Osteoblast (primary cell): ENCODE measurements around the gene TMEM94. TPM values are rescaled to one million over a fixed set of nuclear protein-coding genes. Genes with fewer than 3 reads are reported as not detected.

Experiments
- DNase-seq: peaks from one replicate; pipeline ENCODE4 v3.0.0; 2011; ENCODE audit warnings: low spot score, mixed read lengths; ENCODE audit not compliant: insufficient read length; ENCODE audit errors: missing footprints
- H2AFZ ChIP-seq: 2 replicates; pipeline ENCODE4 v1.6.0; 2011; ENCODE audit warnings: mild to moderate bottlenecking, low read length
- H3K27ac ChIP-seq: 2 replicates; pipeline ENCODE4 v1.5.1; 2011; ENCODE audit warnings: mild to moderate bottlenecking, low read depth, low read length, moderate library complexity
- H3K27me3 ChIP-seq: 2 replicates; pipeline ENCODE4 v1.6.0; 2012; ENCODE audit warnings: mild to moderate bottlenecking, control low read depth, inconsistent platforms, low read length, moderate library complexity; ENCODE audit not compliant: insufficient read depth
- H3K36me3 ChIP-seq: 2 replicates; pipeline ENCODE4 v1.5.1; 2011; ENCODE audit warnings: mild to moderate bottlenecking, low read length, control low read depth, moderate library complexity; ENCODE audit not compliant: insufficient read depth
- H3K4me1 ChIP-seq: 2 replicates; pipeline ENCODE4 v1.5.1; 2011; ENCODE audit warnings: mild to moderate bottlenecking, low read length, control low read depth, moderate library complexity; ENCODE audit not compliant: insufficient read depth
- H3K4me2 ChIP-seq: 2 replicates; pipeline ENCODE4 v1.6.0; 2011; ENCODE audit warnings: mild to moderate bottlenecking, low read length; ENCODE audit not compliant: insufficient read depth
- H3K4me3 ChIP-seq: fragments of 200-600 bp; sonication (generic); 3 replicates; pipeline ENCODE4 v1.5.1; 2012; ENCODE audit warnings: mild to moderate bottlenecking, low read length, inconsistent platforms; ENCODE audit not compliant: insufficient read depth
- H3K79me2 ChIP-seq: 2 replicates; pipeline ENCODE4 v1.6.0; 2012; ENCODE audit warnings: mild to moderate bottlenecking, low read length, control low read depth, inconsistent platforms; ENCODE audit not compliant: insufficient read depth
- H3K9me3 ChIP-seq: 2 replicates; pipeline ENCODE4 v1.5.1; 2011; ENCODE audit warnings: low read depth, low read length, control low read depth
- H4K20me1 ChIP-seq: 2 replicates; pipeline ENCODE4 v1.6.0; 2012; ENCODE audit warnings: mild to moderate bottlenecking, low read length, control low read depth; ENCODE audit not compliant: insufficient read depth
- CTCF ChIP-seq: IDR thresholded peaks from 2 replicates; pipeline ENCODE4 v1.5.1; 2011; ENCODE audit warnings: mild to moderate bottlenecking, low read depth, low read length, moderate library complexity; ENCODE audit errors: extremely low read depth
- total RNA-seq: library from RNA; depleted of rRNA; stranded (reverse); fragments of >200 nt; gene quantifications from 2 replicates; pipeline ENCODE4 v1.2.3, GENCODE V29; 2012

TMEM94 gene
- total RNA-seq, 1 donor: 38.0 TPM

- no peaks in the 10 kb centered on the region for H3K36me3 ChIP-seq
- H4K20me1 ChIP-seq: peaks cover 20% of the 10 kb centered on the region
- no peak overlapping the region for H2AFZ ChIP-seq
- no peak overlapping the region for H3K27ac ChIP-seq
- H3K4me3 ChIP-seq: no peak overlapping the region
- no peak overlapping the region for H3K4me2 ChIP-seq
- peaks cover 4% of the 10 kb centered on the region for H3K4me1 ChIP-seq
- peaks cover 5% of the 10 kb centered on the region for H3K79me2 ChIP-seq
- no peaks in the 10 kb centered on the region for H3K27me3 ChIP-seq
- peak; percentile 66 for DNase-seq
- no peaks in the 10 kb centered on the region for H3K9me3 ChIP-seq
- TF ChIP-seq CTCF: no peak
These were observed 22.1 kb downstream of the TMEM94 start for GRCh38 chr17:75478508-75478907.

GRCh38 chr17:75480281-75480680, 23.8 kb downstream of the TMEM94 start:
- peak; percentile 47 for DNase-seq
- no peak overlapping the region for H3K27ac ChIP-seq
- peaks cover 16% of the 10 kb centered on the region for H4K20me1 ChIP-seq
- no peaks in the 10 kb centered on the region for H3K36me3 ChIP-seq
- peaks cover 8% of the 10 kb centered on the region for H3K79me2 ChIP-seq
- H3K4me2 ChIP-seq: no peak overlapping the region
- peaks cover 4% of the 10 kb centered on the region for H3K4me1 ChIP-seq
- no peak for TF ChIP-seq CTCF
- H3K9me3 ChIP-seq: no peaks in the 10 kb centered on the region
- H2AFZ ChIP-seq: no peak overlapping the region
- H3K4me3 ChIP-seq: no peak overlapping the region
- no peaks in the 10 kb centered on the region for H3K27me3 ChIP-seq

DNA sequence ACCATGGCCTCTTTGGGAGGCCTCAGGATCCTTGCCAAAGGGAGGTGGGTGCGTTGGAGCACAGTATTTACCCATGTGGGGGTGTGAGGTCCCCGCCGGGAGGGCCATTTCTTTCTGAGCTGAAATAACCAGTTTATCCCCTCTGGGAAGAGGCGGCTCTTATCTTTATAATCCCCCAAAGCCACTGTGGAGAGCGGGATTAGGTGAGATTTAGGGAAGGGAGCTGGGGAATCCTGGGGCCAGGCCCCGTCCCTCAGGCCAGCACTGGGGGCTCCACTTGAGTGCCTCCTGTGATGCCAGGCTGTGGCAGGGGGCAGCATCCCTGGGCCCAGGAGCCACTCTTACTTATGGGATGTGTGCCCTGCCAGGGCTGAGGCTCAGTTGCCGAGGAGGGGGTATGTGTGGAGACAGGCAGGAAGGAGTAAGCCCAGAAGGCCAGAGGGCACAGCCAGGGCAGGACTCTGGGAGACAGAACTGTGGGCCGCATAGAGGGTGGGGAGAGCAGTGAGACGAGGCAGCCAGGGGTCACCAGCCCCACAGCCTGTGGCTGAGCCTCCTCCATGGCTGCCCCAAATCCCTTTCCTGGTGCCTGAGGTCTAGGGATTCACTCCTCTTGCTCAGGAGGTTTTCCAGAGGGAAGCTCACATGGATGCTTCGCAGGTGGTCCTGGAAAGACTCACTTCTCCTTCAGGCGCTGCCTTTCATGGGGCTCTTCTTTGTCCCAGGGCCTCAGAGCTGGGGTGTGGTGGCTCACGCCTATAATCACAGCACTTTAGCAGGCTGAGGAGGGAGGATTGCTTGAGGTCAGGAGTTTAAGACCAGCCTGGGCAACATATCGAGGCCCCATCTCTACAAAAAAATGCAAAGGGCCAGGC, 25.0 kb downstream of the TMEM94 start:
- no peak overlapping the region for H2AFZ ChIP-seq
- peaks cover 9% of the 10 kb centered on the region for H4K20me1 ChIP-seq
- H3K79me2 ChIP-seq: peaks cover 8% of the 10 kb centered on the region
- H3K9me3 ChIP-seq: no peaks in the 10 kb centered on the region
- no peak overlapping the region for H3K27ac ChIP-seq
- no peaks in the 10 kb centered on the region for H3K4me1 ChIP-seq
- H3K36me3 ChIP-seq: no peaks in the 10 kb centered on the region
- H3K4me2 ChIP-seq: no peak overlapping the region
- TF ChIP-seq CTCF: no peak
- DNase-seq: peak; percentile 78
- H3K27me3 ChIP-seq: no peaks in the 10 kb centered on the region
- H3K4me3 ChIP-seq: no peak overlapping the region

GRCh38 chr17:75482098-75482942, 25.9 kb downstream of the TMEM94 start:
- Histone ChIP-seq H2AFZ (no peak overlapping the region), H3K9me3 (no peaks in the 10 kb centered on the region), H3K4me3 (no peak overlapping the region), H3K4me1 (no peaks in the 10 kb centered on the region), H3K27ac (no peak overlapping the region), H3K79me2 (peaks cover 8% of the 10 kb centered on the region), H3K36me3 (no peaks in the 10 kb centered on the region), H3K27me3 (no peaks in the 10 kb centered on the region), H4K20me1 (peaks cover 4% of the 10 kb centered on the region), H3K4me2 (no peak overlapping the region)
- TF ChIP-seq CTCF: no peak
- DNase-seq: no peak
